ENCODE measurements around the gene ZER1. TPM values are rescaled to one million over a fixed set of nuclear protein-coding genes. Genes with fewer than 3 reads are reported as not detected.

ZER1 gene
- total RNA-seq, 1 donor from 2014 or later, result 38.0 TPM

GRCh38 chr9:128733256-128733655 lies 38.5 kb downstream of the ZER1 start:
- Mint-ChIP-seq H3K36me3 (ENCODE audit: unreplicated experiment) (no peaks in the 10 kb centered on the region), H3K27ac (ENCODE audit: unreplicated experiment) (peak overlapping the region; percentile 64), H3K9me3 (ENCODE audit: unreplicated experiment) (no peaks in the 10 kb centered on the region), H3K4me3 (ENCODE audit: unreplicated experiment) (no peak overlapping the region), H3K4me1 (ENCODE audit: low read depth, unreplicated experiment) (peaks cover 11% of the 10 kb centered on the region), H3K27me3 (ENCODE audit: unreplicated experiment) (no peaks in the 10 kb centered on the region)
- DNase-seq, result peak; percentile 88
- TF ChIP-seq CTCF (IDR thresholded peaks at IDR 0.05; ENCODE audit: partially characterized antibody, unreplicated experiment), result peak; percentile 59

GRCh38 chr9:128732576-128732975 lies 39.2 kb downstream of the ZER1 start:
- Mint-ChIP-seq H3K4me3 (ENCODE audit: unreplicated experiment) (no peak overlapping the region), H3K36me3 (ENCODE audit: unreplicated experiment) (no peaks in the 10 kb centered on the region), H3K27me3 (ENCODE audit: unreplicated experiment) (no peaks in the 10 kb centered on the region), H3K9me3 (ENCODE audit: unreplicated experiment) (no peaks in the 10 kb centered on the region), H3K4me1 (ENCODE audit: low read depth, unreplicated experiment) (peaks cover 11% of the 10 kb centered on the region), H3K27ac (ENCODE audit: unreplicated experiment) (peak overlapping the region; percentile 64)
- no peak for DNase-seq
- TF ChIP-seq CTCF (IDR thresholded peaks at IDR 0.05; ENCODE audit: partially characterized antibody, unreplicated experiment), result no peak

- Mint-ChIP-seq H3K36me3 (ENCODE audit: unreplicated experiment) (no peaks in the 10 kb centered on the region), H3K4me1 (ENCODE audit: low read depth, unreplicated experiment) (peaks cover 11% of the 10 kb centered on the region), H3K4me3 (ENCODE audit: unreplicated experiment) (no peak overlapping the region), H3K27ac (ENCODE audit: unreplicated experiment) (no peak overlapping the region), H3K27me3 (ENCODE audit: unreplicated experiment) (no peaks in the 10 kb centered on the region), H3K9me3 (ENCODE audit: unreplicated experiment) (no peaks in the 10 kb centered on the region)
- no peak for DNase-seq
- no peak for TF ChIP-seq CTCF (IDR thresholded peaks at IDR 0.05; ENCODE audit: partially characterized antibody, unreplicated experiment)
Observed at GRCh38 chr9:128731691-128732090, 40.0 kb downstream of the ZER1 start.

GRCh38 chr9:128731093-128731492 lies 40.6 kb downstream of the ZER1 start:
- Mint-ChIP-seq H3K27me3 (ENCODE audit: unreplicated experiment) (no peaks in the 10 kb centered on the region), H3K4me3 (ENCODE audit: unreplicated experiment) (no peak overlapping the region), H3K27ac (ENCODE audit: unreplicated experiment) (peak overlapping the region; percentile 48), H3K36me3 (ENCODE audit: unreplicated experiment) (no peaks in the 10 kb centered on the region), H3K9me3 (ENCODE audit: unreplicated experiment) (no peaks in the 10 kb centered on the region), H3K4me1 (ENCODE audit: low read depth, unreplicated experiment) (peaks cover 11% of the 10 kb centered on the region)
- DNase-seq, result no peak
- TF ChIP-seq CTCF (IDR thresholded peaks at IDR 0.05; ENCODE audit: partially characterized antibody, unreplicated experiment), result no peak

GRCh38 chr9:128729766-128730517 lies 41.8 kb downstream of the ZER1 start:
- Mint-ChIP-seq H3K27me3 (ENCODE audit: unreplicated experiment) (peaks cover 2% of the 10 kb centered on the region), H3K36me3 (ENCODE audit: unreplicated experiment) (no peaks in the 10 kb centered on the region), H3K9me3 (ENCODE audit: unreplicated experiment) (no peaks in the 10 kb centered on the region), H3K4me3 (ENCODE audit: unreplicated experiment) (no peak overlapping the region), H3K27ac (ENCODE audit: unreplicated experiment) (peak overlapping the region; percentile 55), H3K4me1 (ENCODE audit: low read depth, unreplicated experiment) (peaks cover 6% of the 10 kb centered on the region)
- no peak for DNase-seq
- TF ChIP-seq CTCF (IDR thresholded peaks at IDR 0.05; ENCODE audit: partially characterized antibody, unreplicated experiment), result no peak

All from glutamatergic neuron (in vitro differentiated cells).